Hematopoietic multipotent progenitor cell treated with erythropoietin and hydrocortisone succinate and interleukin-3 and kit ligand, for 17 days (in vitro differentiated cells): Measurements from ENCODE around the gene ITIH2.

ENCODE experiments used
- DNase-seq: peaks from one replicate; pipeline ENCODE4 v3.0.0-alpha.2; 2015; ENCODE audit warnings: low spot score

Gene ITIH2

GRCh38 chr10:7797582-7797981, 94.5 kb downstream of the ITIH2 start:
- DNase-seq, result no peak
